HG03565 (cell line): ENCODE results near the gene PFKFB3.
"Not testable (repeated sequence)": the region's sequence is repeated elsewhere in the genome, so short reads cannot be mapped to it uniquely, and the experiment has no call there.

Experiments used
- ATAC-seq: cut with Tn5 transposase; IDR thresholded peaks from one replicate; pipeline ENCODE4 v1.9.1; 2021; ENCODE audit warnings: mild to moderate bottlenecking, moderate library complexity; ENCODE audit not compliant: unreplicated experiment

The PFKFB3 gene

GRCh38 chr10:6232846-6233724 is 30.4 kb downstream of the PFKFB3 start:
- ATAC-seq, result no peak

GRCh38 chr10:6233725-6234277 is 31.1 kb downstream of the PFKFB3 start:
- ATAC-seq, result no peak

GRCh38 chr10:6234371-6234770 is 31.6 kb downstream of the PFKFB3 start:
- no peak for ATAC-seq

- ATAC-seq, result no peak
Observed at GRCh38 chr10:6236349-6237198, 33.8 kb downstream of the PFKFB3 start.

GRCh38 chr10:6237199-6237530 is 34.4 kb downstream of the PFKFB3 start:
- ATAC-seq, result no peak

GRCh38 chr10:6238587-6239212 is 36.0 kb downstream of the PFKFB3 start:
- not testable (repeated sequence) for ATAC-seq

GRCh38 chr10:6239213-6239991 is 36.7 kb downstream of the PFKFB3 start:
- ATAC-seq, result no peak

GRCh38 chr10:6240254-6240653 is 37.5 kb downstream of the PFKFB3 start:
- no peak for ATAC-seq

- ATAC-seq, result no peak
Observed at GRCh38 chr10:6242089-6242488, 39.4 kb downstream of the PFKFB3 start.

GRCh38 chr10:6244510-6244909 is 41.8 kb downstream of the PFKFB3 start:
- ATAC-seq, result no peak

- ATAC-seq, result no peak
Observed at GRCh38 chr10:6247041-6247712, 44.4 kb downstream of the PFKFB3 start.

GRCh38 chr10:6248908-6249307 is 46.2 kb downstream of the PFKFB3 start:
- ATAC-seq, result not testable (repeated sequence)

- no peak for ATAC-seq
Observed at GRCh38 chr10:6249698-6250097, 47.0 kb downstream of the PFKFB3 start.

GRCh38 chr10:6250745-6251144 is 48.0 kb downstream of the PFKFB3 start:
- ATAC-seq, result no peak

GRCh38 chr10:6254201-6254600 is 51.5 kb downstream of the PFKFB3 start:
- ATAC-seq, result no peak

GRCh38 chr10:6255548-6256061 is 52.9 kb downstream of the PFKFB3 start:
- ATAC-seq, result no peak

GRCh38 chr10:6256439-6256838 is 53.7 kb downstream of the PFKFB3 start:
- no peak for ATAC-seq

GRCh38 chr10:6259153-6259552 is 56.4 kb downstream of the PFKFB3 start:
- no peak for ATAC-seq

GRCh38 chr10:6260843-6261242 is 58.1 kb downstream of the PFKFB3 start:
- no peak for ATAC-seq

GRCh38 chr10:6267941-6268340 is 65.2 kb downstream of the PFKFB3 start:
- ATAC-seq, result no peak
